ENCODE data around the gene ACO2. TPM values are rescaled to one million over a fixed set of nuclear protein-coding genes. Genes with fewer than 3 reads are reported as not detected.

Gene ACO2
- total and polyA plus RNA-seq, 2 of the 13 experiments (the other 11 are each of a cell fraction or from before 2014, with no cell fraction given), result 19.2 to 45.6 TPM

DNA sequence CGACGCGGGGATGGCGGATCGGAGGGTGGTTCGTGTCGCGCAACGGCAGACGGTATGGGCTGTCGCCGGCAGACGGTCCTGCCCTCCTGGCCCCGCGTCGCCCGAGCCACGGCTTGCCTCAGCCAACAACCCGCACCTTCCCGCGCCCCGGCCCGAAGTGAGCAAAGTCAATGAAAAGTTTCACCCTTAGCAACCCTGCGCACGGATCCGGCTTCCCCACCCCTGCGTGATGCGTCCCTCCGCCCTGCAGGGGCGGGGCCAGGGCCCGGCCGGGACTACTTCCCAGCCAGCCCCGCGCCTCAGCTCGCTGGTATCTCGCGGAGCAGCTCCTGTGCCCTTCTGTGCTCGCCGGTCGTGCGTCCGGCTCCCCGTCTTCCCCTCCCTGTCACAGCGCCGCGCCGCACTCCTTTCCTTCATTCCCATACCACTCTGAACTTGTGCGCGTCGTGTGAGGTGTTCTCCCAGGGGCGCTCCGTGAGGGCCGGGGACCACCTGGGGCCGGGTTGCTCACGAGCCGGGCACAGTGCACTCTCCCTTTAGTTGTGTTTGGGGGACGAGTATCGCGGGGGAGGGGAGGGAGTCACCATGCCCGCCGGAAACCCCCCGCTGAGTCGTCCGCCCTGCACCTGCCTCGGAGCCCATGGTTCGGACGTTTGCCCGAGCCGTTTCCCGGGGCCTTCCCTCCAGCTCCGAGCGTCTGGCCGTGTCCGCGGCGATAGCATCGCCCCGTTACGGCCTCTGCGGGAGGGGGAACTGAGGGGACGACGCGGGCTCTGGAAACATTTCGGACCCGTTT is 22.1 kb upstream of the ACO2 start, which contains the start of gene TOB2 (continued):
- TF ChIP-seq ZNF20 (CRISPR knock-in tag; IDR thresholded peaks at IDR 0.05) (0 out of 2 replicates have a peak, but pooled peaks have one; percentile 41), TCF7L2 (IDR thresholded peaks at IDR 0.05; ENCODE audit: low read depth, low read length) (no peak), ZNF383 (CRISPR knock-in tag; IDR thresholded peaks at IDR 0.05; ENCODE audit: borderline replicate concordance) (0 out of 2 replicates have a peak, but pooled peaks have one; percentile 61), FOXO4 (CRISPR knock-in tag; conservative IDR thresholded peaks at IDR 0.05) (peak; percentile 58; the same call in 1 of the 2 replicates), ZNF549 (CRISPR knock-in tag; IDR thresholded peaks at IDR 0.05) (no peak), ISL2 (CRISPR knock-in tag; IDR thresholded peaks at IDR 0.05) (peak; percentile 89), FOXP1 (IDR thresholded peaks at IDR 0.05) (no peak; the same call in 1 of the 2 replicates), FOXP1 (CRISPR knock-in tag; IDR thresholded peaks at IDR 0.05) (peak; percentile 59), HNRNPUL1 (IDR thresholded peaks at IDR 0.05; ENCODE audit: low read depth, low read length) (peak; percentile 88; the same call in 1 of the 2 replicates)
- TF ChIP-seq, protein P1, sequence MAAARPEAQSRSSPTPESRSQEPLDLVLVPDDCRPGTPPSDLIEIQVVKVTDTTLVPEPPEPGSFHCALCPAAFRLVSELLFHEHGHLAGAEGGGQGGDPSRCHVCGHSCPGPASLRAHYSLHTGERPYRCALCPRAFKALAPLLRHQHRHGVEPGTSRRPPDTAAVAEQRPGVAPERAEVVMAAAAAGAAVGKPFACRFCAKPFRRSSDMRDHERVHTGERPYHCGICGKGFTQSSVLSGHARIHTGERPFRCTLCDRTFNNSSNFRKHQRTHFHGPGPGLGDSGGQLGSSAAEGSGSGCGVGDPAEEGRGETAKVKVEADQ (CRISPR knock-in tag; IDR thresholded peaks at IDR 0.05; ENCODE audit: borderline replicate concordance), result no peak
- TF ChIP-seq, protein P2, sequence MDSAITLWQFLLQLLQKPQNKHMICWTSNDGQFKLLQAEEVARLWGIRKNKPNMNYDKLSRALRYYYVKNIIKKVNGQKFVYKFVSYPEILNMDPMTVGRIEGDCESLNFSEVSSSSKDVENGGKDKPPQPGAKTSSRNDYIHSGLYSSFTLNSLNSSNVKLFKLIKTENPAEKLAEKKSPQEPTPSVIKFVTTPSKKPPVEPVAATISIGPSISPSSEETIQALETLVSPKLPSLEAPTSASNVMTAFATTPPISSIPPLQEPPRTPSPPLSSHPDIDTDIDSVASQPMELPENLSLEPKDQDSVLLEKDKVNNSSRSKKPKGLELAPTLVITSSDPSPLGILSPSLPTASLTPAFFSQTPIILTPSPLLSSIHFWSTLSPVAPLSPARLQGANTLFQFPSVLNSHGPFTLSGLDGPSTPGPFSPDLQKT (CRISPR knock-in tag; IDR thresholded peaks at IDR 0.05; ENCODE audit: borderline replicate concordance), result peak; percentile 79; the same call in 1 of the 2 replicates

All from HepG2 (cell line).